H9 (cell line): Measurements from ENCODE around the gene BCAT1. TPM values are rescaled to one million over a fixed set of nuclear protein-coding genes. Genes with fewer than 3 reads are reported as not detected.
A peak's percentile ranks its signal among the peaks of the same experiment; 100 is the strongest.

Source experiments
- DNase-seq: peaks from one replicate; pipeline ENCODE4 v3.0.0-alpha.2; 2017
- H2AFZ ChIP-seq: one replicate; pipeline ENCODE4 v1.6.1; 2013; ENCODE audit warnings: mild to moderate bottlenecking, low read length, control low read depth, moderate library complexity
- H2AK5ac ChIP-seq: 2 replicates; pipeline ENCODE4 v1.6.1; 2013; ENCODE audit warnings: low read length, control low read depth, mixed read lengths; ENCODE audit not compliant: insufficient read length
- H2BK120ac ChIP-seq: one replicate; pipeline ENCODE4 v1.6.1; 2013; ENCODE audit warnings: low read depth, mild to moderate bottlenecking, low read length, control low read depth, inconsistent platforms; ENCODE audit not compliant: poor library complexity, severe bottlenecking
- H2BK12ac ChIP-seq: 2 replicates; pipeline ENCODE4 v1.6.1; 2013; ENCODE audit warnings: low read length, control low read depth, mixed read lengths, low read depth; ENCODE audit not compliant: insufficient read length
- H2BK15ac ChIP-seq: 2 replicates; pipeline ENCODE4 v1.6.1; 2013; ENCODE audit warnings: low read depth, low read length, control low read depth
- H2BK20ac ChIP-seq: one replicate; pipeline ENCODE4 v1.6.1; 2013; ENCODE audit warnings: low read depth, mild to moderate bottlenecking, low read length, control low read depth, inconsistent platforms; ENCODE audit not compliant: poor library complexity, severe bottlenecking
- H2BK5ac ChIP-seq: 2 replicates; pipeline ENCODE4 v1.6.1; 2013; ENCODE audit warnings: low read length, control low read depth, mixed read lengths; ENCODE audit not compliant: insufficient read length
- H3K14ac ChIP-seq: 2 replicates; pipeline ENCODE4 v1.6.1; 2013; ENCODE audit warnings: low read length, control low read depth; ENCODE audit not compliant: insufficient read depth
- H3K18ac ChIP-seq: 2 replicates; pipeline ENCODE4 v1.6.1; 2013; ENCODE audit warnings: low read depth, mild to moderate bottlenecking, mixed read lengths, low read length, control low read depth; ENCODE audit not compliant: insufficient read length
- H3K23ac ChIP-seq: 2 replicates; pipeline ENCODE4 v1.6.1; 2013; ENCODE audit warnings: low read length, control low read depth, mixed read lengths, low read depth; ENCODE audit not compliant: insufficient read length
- H3K23me2 ChIP-seq: 2 replicates; pipeline ENCODE4 v1.6.1; 2013; ENCODE audit warnings: low read depth, mild to moderate bottlenecking, mixed read lengths, low read length, control low read depth; ENCODE audit not compliant: insufficient read length, poor library complexity, severe bottlenecking
- H3K27ac ChIP-seq: 2 replicates; pipeline ENCODE4 v1.5.1; 2013; ENCODE audit warnings: low read length, control low read depth, mixed read lengths, low read depth; ENCODE audit not compliant: insufficient read length
- H3K27me3 ChIP-seq: 2 replicates; pipeline ENCODE4 v1.6.1; 2013; ENCODE audit warnings: low read length, control low read depth, inconsistent platforms; ENCODE audit not compliant: insufficient read depth
- H3K4ac ChIP-seq: 2 replicates; pipeline ENCODE4 v1.6.1; 2013; ENCODE audit warnings: low read depth, mild to moderate bottlenecking, control low read depth, inconsistent platforms, low read length, moderate library complexity
- H3K4me1 ChIP-seq: 2 replicates; pipeline ENCODE4 v1.6.1; 2013; ENCODE audit warnings: low read length, control low read depth, inconsistent platforms; ENCODE audit not compliant: insufficient read depth
- H3K4me2 ChIP-seq: 2 replicates; pipeline ENCODE4 v1.6.1; 2013; ENCODE audit warnings: low read length, control low read depth, mixed read lengths; ENCODE audit not compliant: insufficient read length, insufficient read depth
- H3K56ac ChIP-seq: 2 replicates; pipeline ENCODE4 v1.6.1; 2013; ENCODE audit warnings: low read depth, mild to moderate bottlenecking, mixed read lengths, low read length, control low read depth; ENCODE audit not compliant: insufficient read length
- H3K79me1 ChIP-seq: 2 replicates; pipeline ENCODE4 v1.6.1; 2013; ENCODE audit warnings: low read depth, mild to moderate bottlenecking, moderate library complexity, low read length, control low read depth, inconsistent platforms; ENCODE audit not compliant: insufficient read depth, poor library complexity, severe bottlenecking
- H3K79me2 ChIP-seq: 2 replicates; pipeline ENCODE4 v1.6.1; 2013; ENCODE audit warnings: low read length, control low read depth, inconsistent platforms; ENCODE audit not compliant: insufficient read depth
- H3K9ac ChIP-seq: 2 replicates; pipeline ENCODE4 v1.6.1; 2013; ENCODE audit warnings: low read length, control low read depth, mixed read lengths; ENCODE audit not compliant: insufficient read length; ENCODE audit errors: extremely low read depth
- H3K9me3 ChIP-seq: one replicate; pipeline ENCODE4 v1.6.1; 2013; ENCODE audit warnings: low read depth, low read length, inconsistent platforms; ENCODE audit not compliant: control insufficient read depth
- H3T11ph ChIP-seq: one replicate; pipeline ENCODE4 v1.6.1; 2013; ENCODE audit warnings: mild to moderate bottlenecking, low read length, control low read depth, inconsistent platforms
- H4K20me1 ChIP-seq: one replicate; pipeline ENCODE4 v1.6.1; 2013; ENCODE audit not compliant: control insufficient read depth, insufficient read length, insufficient read depth
- H4K5ac ChIP-seq: 2 replicates; pipeline ENCODE4 v1.6.1; 2013; ENCODE audit warnings: low read depth, mild to moderate bottlenecking, mixed read lengths, low read length, control low read depth; ENCODE audit not compliant: insufficient read length
- H4K8ac ChIP-seq: replicated peaks from 2 replicates; pipeline ENCODE4 v1.6.1; 2013; ENCODE audit warnings: low read length, control low read depth, mixed read lengths, low read depth; ENCODE audit not compliant: insufficient read length
- H4K91ac ChIP-seq: 2 replicates; pipeline ENCODE4 v1.6.1; 2013; ENCODE audit warnings: low read depth, mild to moderate bottlenecking, moderate library complexity, mixed read lengths, low read length, control low read depth; ENCODE audit not compliant: insufficient read length
- H3K27ac Mint-ChIP-seq, 3 experiments: 2 replicates in 2 of 3; 3 replicates in 1 of 3; pipeline ENCODE4 v1.8.0; 2020 to 2021; ENCODE audit warnings: mixed read lengths in 3 of 3, mild to moderate bottlenecking in 1 of 3, moderate library complexity in 1 of 3
- H3K27me3 Mint-ChIP-seq: 2 replicates; pipeline ENCODE4 v1.8.0; 2021; ENCODE audit warnings: low read depth, mild to moderate bottlenecking, moderate library complexity, mixed read lengths
- H3K36me3 Mint-ChIP-seq, 3 experiments: 2 replicates in 2 of 3; 3 replicates in 1 of 3; pipeline ENCODE4 v1.8.0; 2020 to 2021; ENCODE audit warnings: low read depth in 3 of 3, mixed read lengths in 3 of 3; ENCODE audit not compliant: insufficient read depth in 1 of 3
- H3K4me1 Mint-ChIP-seq, 2 experiments: 2 replicates each; pipeline ENCODE4 v1.8.0; 2020; ENCODE audit warnings: mixed read lengths in 2 of 2
- H3K4me3 Mint-ChIP-seq, 2 experiments: 2 replicates in 1 of 2; 3 replicates in 1 of 2; pipeline ENCODE4 v1.8.0; 2020 to 2021; ENCODE audit warnings: mild to moderate bottlenecking in 2 of 2, mixed read lengths in 2 of 2, moderate library complexity in 1 of 2
- H3K9me3 Mint-ChIP-seq, 2 experiments: 2 replicates in 1 of 2; 3 replicates in 1 of 2; pipeline ENCODE4 v1.8.0; 2020; ENCODE audit warnings: mild to moderate bottlenecking in 2 of 2, mixed read lengths in 2 of 2, moderate library complexity in 1 of 2
- WGBS: extraction: QIAGEN DNeasy Blood & Tissue Kit; methylation state at CpG from one replicate; pipeline ENCODE4 v1.1.7; 2013; ENCODE audit warnings: missing lambda C conversion rate, low lambda C conversion rate, mixed read lengths; ENCODE audit not compliant: insufficient read length; ENCODE audit errors: extremely low coverage; 5-methylcytosine and 5-hydroxymethylcytosine counted together
- total RNA-seq: library from RNA; stranded (reverse); gene quantifications from 2 replicates; pipeline ENCODE4 v1.2.1, GENCODE V29; 2021
- TF ChIP-seq, protein P1 (sequence below): fragments of 200-600 bp; sonication (generic); conservative IDR thresholded peaks from 3 replicates; pipeline ENCODE4 v1.8.0; 2021; ENCODE audit warnings: antibody characterized with exemption, mild to moderate bottlenecking

The BCAT1 gene
- total RNA-seq, 1 experiment from 2014 or later = 244 TPM

DNA sequence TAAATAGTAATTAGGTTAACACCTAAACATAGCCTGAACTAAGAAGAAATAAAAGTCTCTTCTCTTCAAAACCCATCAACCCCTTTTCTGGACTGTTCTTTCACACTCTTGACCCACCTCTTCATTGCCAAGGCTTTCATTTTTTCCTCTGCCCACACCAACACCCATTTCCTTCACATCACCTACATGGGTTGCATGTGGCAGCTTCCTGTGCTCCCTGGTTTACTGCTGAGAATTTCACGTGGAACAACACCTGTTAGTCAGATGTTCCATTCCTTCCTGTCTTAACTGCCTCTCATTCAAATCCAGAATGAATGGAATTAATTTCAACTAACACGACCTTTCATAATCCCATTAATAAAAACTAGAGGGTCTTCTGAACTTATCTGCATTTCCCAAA is 157.3 kb downstream of the BCAT1 start:
- Histone ChIP-seq H2AK5ac (no peak overlapping the region), H4K5ac (no peak overlapping the region), H3K23me2 (no peaks in the 10 kb centered on the region), H2BK15ac (no peak overlapping the region), H4K8ac (no peak overlapping the region), H3K18ac (no peak overlapping the region), H4K20me1 (no peaks in the 10 kb centered on the region), H4K91ac (no peak overlapping the region), H2BK5ac (no peak overlapping the region), H3K4me2 (no peak overlapping the region), H3K27ac (no peak overlapping the region), H3T11ph (no peak overlapping the region), H3K9ac (no peak overlapping the region), H3K4me1 (no peaks in the 10 kb centered on the region), H3K9me3 (no peaks in the 10 kb centered on the region), H2BK120ac (no peak overlapping the region), H3K56ac (no peak overlapping the region), H3K4ac (no peak overlapping the region), H3K14ac (no peak overlapping the region), H3K79me1 (no peaks in the 10 kb centered on the region), H3K27me3 (no peaks in the 10 kb centered on the region), H2BK20ac (no peak overlapping the region), H3K23ac (no peak overlapping the region), H2AFZ (no peak overlapping the region), H3K79me2 (no peaks in the 10 kb centered on the region), H2BK12ac (no peak overlapping the region)
- H3K27ac Mint-ChIP-seq = peak overlapping the region in 1 of 3 experiments; percentile 2; a peak in 1 of 7 replicates
- H3K4me1 Mint-ChIP-seq = no peaks in the 10 kb centered on the region
- DNase-seq = no peak
- no peaks in the 10 kb centered on the region for H3K27me3 Mint-ChIP-seq
- no peaks in the 10 kb centered on the region for H3K36me3 Mint-ChIP-seq
- TF ChIP-seq, protein P1, sequence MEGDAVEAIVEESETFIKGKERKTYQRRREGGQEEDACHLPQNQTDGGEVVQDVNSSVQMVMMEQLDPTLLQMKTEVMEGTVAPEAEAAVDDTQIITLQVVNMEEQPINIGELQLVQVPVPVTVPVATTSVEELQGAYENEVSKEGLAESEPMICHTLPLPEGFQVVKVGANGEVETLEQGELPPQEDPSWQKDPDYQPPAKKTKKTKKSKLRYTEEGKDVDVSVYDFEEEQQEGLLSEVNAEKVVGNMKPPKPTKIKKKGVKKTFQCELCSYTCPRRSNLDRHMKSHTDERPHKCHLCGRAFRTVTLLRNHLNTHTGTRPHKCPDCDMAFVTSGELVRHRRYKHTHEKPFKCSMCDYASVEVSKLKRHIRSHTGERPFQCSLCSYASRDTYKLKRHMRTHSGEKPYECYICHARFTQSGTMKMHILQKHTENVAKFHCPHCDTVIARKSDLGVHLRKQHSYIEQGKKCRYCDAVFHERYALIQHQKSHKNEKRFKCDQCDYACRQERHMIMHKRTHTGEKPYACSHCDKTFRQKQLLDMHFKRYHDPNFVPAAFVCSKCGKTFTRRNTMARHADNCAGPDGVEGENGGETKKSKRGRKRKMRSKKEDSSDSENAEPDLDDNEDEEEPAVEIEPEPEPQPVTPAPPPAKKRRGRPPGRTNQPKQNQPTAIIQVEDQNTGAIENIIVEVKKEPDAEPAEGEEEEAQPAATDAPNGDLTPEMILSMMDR = no peak
- H3K9me3 Mint-ChIP-seq = no peaks in the 10 kb centered on the region
- WGBS = no CpG with 5 or more reads among the region's 2 CpGs
- H3K4me3 Mint-ChIP-seq = no peak overlapping the region
